ENCODE results near the gene TMSB4Y.

GRCh38 chrY:13671122-13671521 is 32.6 kb upstream of the TMSB4Y start:
- TF ChIP-seq MYC (IDR thresholded peaks at IDR 0.05; ENCODE audit: low read depth, low read length) (no peak), POLR2AphosphoS5 (IDR thresholded peaks at IDR 0.05; ENCODE audit: insufficient read depth, low read depth, low read length) (no peak), POLR2A (IDR thresholded peaks at IDR 0.05; ENCODE audit: low read depth, low read length) (no peak), EZH2 (IDR thresholded peaks at IDR 0.05; ENCODE audit: borderline replicate concordance, low read depth, low read length, severe bottlenecking) (no peak), FOS (IDR thresholded peaks at IDR 0.05; ENCODE audit: borderline replicate concordance, insufficient read depth, low read length) (no peak)
- TF ChIP-seq, protein P1, sequence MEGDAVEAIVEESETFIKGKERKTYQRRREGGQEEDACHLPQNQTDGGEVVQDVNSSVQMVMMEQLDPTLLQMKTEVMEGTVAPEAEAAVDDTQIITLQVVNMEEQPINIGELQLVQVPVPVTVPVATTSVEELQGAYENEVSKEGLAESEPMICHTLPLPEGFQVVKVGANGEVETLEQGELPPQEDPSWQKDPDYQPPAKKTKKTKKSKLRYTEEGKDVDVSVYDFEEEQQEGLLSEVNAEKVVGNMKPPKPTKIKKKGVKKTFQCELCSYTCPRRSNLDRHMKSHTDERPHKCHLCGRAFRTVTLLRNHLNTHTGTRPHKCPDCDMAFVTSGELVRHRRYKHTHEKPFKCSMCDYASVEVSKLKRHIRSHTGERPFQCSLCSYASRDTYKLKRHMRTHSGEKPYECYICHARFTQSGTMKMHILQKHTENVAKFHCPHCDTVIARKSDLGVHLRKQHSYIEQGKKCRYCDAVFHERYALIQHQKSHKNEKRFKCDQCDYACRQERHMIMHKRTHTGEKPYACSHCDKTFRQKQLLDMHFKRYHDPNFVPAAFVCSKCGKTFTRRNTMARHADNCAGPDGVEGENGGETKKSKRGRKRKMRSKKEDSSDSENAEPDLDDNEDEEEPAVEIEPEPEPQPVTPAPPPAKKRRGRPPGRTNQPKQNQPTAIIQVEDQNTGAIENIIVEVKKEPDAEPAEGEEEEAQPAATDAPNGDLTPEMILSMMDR (IDR thresholded peaks at IDR 0.05; ENCODE audit: extremely low read depth in 1 of 2, insufficient read depth in 1 of 2, low read depth in 1 of 2, low read length in 2 of 2), result no peak
- TF ChIP-seq, protein P2, sequence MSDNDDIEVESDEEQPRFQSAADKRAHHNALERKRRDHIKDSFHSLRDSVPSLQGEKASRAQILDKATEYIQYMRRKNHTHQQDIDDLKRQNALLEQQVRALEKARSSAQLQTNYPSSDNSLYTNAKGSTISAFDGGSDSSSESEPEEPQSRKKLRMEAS (IDR thresholded peaks at IDR 0.05; ENCODE audit: insufficient read depth, insufficient read length), result no peak

Data from endothelial cell of umbilical vein (primary cell).